Keratinocyte (primary cell): ENCODE data around the gene PCDH9.

Experiments
- CTCF ChIP-seq, 3 experiments: IDR thresholded peaks in 1 of 3; conservative IDR thresholded peaks in 1 of 3; optimal IDR thresholded peaks in 1 of 3; 2 replicates in 2 of 3; 3 replicates in 1 of 3; pipeline versions ENCODE3 to v1.5.1; 2011; ENCODE audit warnings: low read length in 3 of 3, mild to moderate bottlenecking in 3 of 3, moderate library complexity in 2 of 3, control low read depth in 1 of 3, inconsistent platforms in 1 of 3; ENCODE audit not compliant: insufficient read depth in 2 of 3; ENCODE audit errors: extremely low read depth in 1 of 3
- EZH2 ChIP-seq: IDR thresholded peaks from one replicate; pipeline ENCODE4 v1.6.1; 2012; ENCODE audit warnings: inconsistent platforms, mild to moderate bottlenecking, low read length, moderate library complexity

GRCh38 chr13:66855131-66855530, 375.0 kb downstream of the PCDH9 start:
- TF ChIP-seq CTCF (optimal IDR thresholded peaks at IDR 0.05 in 1 of 3, IDR thresholded peaks at IDR 0.05 in 1 of 3, conservative IDR thresholded peaks at IDR 0.05 in 1 of 3; ENCODE audit: extremely low read depth in 1 of 3, insufficient read depth in 2 of 3, low read length in 3 of 3), result no peak
- TF ChIP-seq EZH2, result no peak
